GM18526 (cell line): Measurements from ENCODE around the gene DAD1.

Experiments used
- POLR2A ChIP-seq: IDR thresholded peaks from 3 replicates; pipeline ENCODE4 v1.6.1; 2011; ENCODE audit not compliant: insufficient read length; ENCODE audit errors: extremely low read depth

The DAD1 gene

DNA sequence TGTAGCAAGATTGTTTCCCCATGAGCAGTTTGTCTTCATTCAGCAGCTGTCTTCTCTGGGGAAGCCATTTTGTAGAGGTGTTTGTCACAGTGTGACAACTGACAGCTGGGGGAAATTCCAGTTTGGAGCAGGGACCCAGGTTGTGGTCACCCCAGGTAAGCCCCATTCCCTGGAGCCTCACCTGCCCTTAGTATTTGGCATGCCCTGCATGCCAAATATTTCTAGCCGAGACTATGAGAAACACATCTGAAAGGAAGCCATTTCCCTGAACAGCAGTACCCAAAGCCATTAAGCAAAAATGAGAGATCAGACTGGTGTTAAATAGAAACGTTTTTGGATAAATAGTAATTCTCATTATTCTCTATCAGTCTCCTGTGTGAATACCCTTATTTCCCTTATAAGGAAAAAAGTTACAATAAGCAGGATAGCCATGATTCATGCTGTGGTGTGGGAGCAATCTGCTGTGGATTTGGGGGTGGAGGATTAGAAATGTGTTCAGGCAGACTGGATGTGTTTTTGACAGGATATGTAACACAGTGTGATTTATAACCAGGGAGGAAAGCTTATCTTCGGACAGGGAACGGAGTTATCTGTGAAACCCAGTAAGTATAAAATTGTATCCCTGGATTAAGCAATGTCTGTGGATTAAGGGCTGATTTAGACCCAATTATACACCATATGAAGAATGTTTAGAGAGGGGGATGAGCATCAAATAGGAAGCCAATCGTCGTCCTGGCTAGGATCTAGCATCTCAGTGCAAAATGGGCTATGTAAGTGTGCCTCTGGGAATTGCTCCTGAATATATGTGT is 68.9 kb downstream of the DAD1 start:
- no peak for TF ChIP-seq POLR2A

DNA sequence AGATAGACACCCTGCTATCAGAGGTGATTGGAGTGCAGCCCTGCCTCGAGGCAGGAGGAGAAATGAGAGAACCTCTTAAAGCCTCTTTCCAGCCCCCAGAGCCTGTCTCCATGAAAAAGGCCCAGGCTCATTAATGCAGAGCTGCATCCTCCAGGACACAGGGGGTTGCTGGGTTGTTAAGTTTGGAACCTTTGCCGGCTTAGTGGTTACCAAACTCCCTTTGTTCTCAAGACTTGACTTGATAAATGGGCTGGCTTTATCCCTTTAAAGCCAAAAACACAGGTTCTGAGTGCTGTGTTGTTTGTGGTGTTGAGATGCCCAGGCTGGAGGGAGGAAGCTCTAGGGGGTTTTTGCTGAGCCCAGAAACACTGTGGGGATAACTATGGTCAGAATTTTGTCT is 71.0 kb downstream of the DAD1 start:
- no peak for TF ChIP-seq POLR2A

GRCh38 chr14:22517117-22517720 is 71.8 kb downstream of the DAD1 start:
- TF ChIP-seq POLR2A, result no peak

GRCh38 chr14:22515929-22516328 is 73.1 kb downstream of the DAD1 start:
- no peak for TF ChIP-seq POLR2A
